Smooth muscle cell (in vitro differentiated cells): ENCODE results near the gene TMEM108. TPM values are rescaled to one million over a fixed set of nuclear protein-coding genes. Genes with fewer than 3 reads are reported as not detected.

Source experiments
- DNase-seq: peaks from one replicate; lab custom pipeline; 2025; ENCODE audit not compliant: unreplicated experiment; lab: John Stamatoyannopoulos, UW
- H2AFZ ChIP-seq: fragments of 200-600 bp; sonication (generic); 2 replicates; pipeline ENCODE4 v1.6.0; 2016; ENCODE audit warnings: antibody characterized with exemption, low read depth, mild to moderate bottlenecking
- H3F3A ChIP-seq: fragments of 200-600 bp; sonication (generic); 2 replicates; pipeline ENCODE4 v1.6.0; 2017; ENCODE audit warnings: antibody characterized with exemption, low read depth
- H3K27ac ChIP-seq: fragments of 200-600 bp; sonication (generic); 2 replicates; pipeline ENCODE4 v1.5.1; 2016; ENCODE audit warnings: low read depth, mild to moderate bottlenecking
- H3K27me3 ChIP-seq: fragments of 200-600 bp; sonication (generic); 2 replicates; pipeline ENCODE4 v1.6.1; 2016; ENCODE audit warnings: low read depth, mild to moderate bottlenecking
- H3K36me3 ChIP-seq: fragments of 200-600 bp; sonication (generic); 2 replicates; pipeline ENCODE4 v1.5.1; 2016; ENCODE audit warnings: low read depth
- H3K4me1 ChIP-seq: fragments of 200-600 bp; sonication (generic); 2 replicates; pipeline ENCODE4 v1.5.1; 2016; ENCODE audit warnings: low read depth
- H3K4me2 ChIP-seq: fragments of 200-600 bp; sonication (generic); 2 replicates; pipeline ENCODE4 v1.6.0; 2016; ENCODE audit warnings: mild to moderate bottlenecking
- H3K4me3 ChIP-seq: fragments of 200-600 bp; sonication (generic); 2 replicates; pipeline ENCODE4 v1.5.1; 2016; ENCODE audit warnings: mild to moderate bottlenecking
- H3K79me2 ChIP-seq: fragments of 200-600 bp; sonication (generic); 2 replicates; pipeline ENCODE4 v1.6.0; 2016; ENCODE audit warnings: low read depth, mild to moderate bottlenecking
- H3K9ac ChIP-seq: fragments of 200-600 bp; sonication (generic); 2 replicates; pipeline ENCODE4 v1.6.0; 2016; ENCODE audit warnings: low read depth
- H3K9me3 ChIP-seq: fragments of 200-600 bp; sonication (generic); replicated peaks from 2 replicates; pipeline ENCODE4 v1.5.1; 2016; ENCODE audit warnings: low read depth
- H4K20me1 ChIP-seq: fragments of 200-600 bp; sonication (generic); 2 replicates; pipeline ENCODE4 v1.6.0; 2016; ENCODE audit warnings: low read depth
- CTCF ChIP-seq: fragments of 200-600 bp; sonication (generic); IDR thresholded peaks from 2 replicates; pipeline ENCODE4 v1.5.1; 2017; ENCODE audit warnings: borderline replicate concordance, mild to moderate bottlenecking, antibody characterized with exemption; ENCODE audit not compliant: insufficient read depth, poor library complexity, severe bottlenecking
- WGBS: methylation state at CpG from one replicate; pipeline ENCODE4 v1.1.7; 2016; ENCODE audit warnings: low lambda C conversion rate; 5-methylcytosine and 5-hydroxymethylcytosine counted together
- polyA plus RNA-seq: library from polyadenylated mRNA; unstranded; fragments of >200 nt; fragmentation: Nextera tagmentation; extraction: Ambion mirVana; gene quantifications from 2 replicates; pipeline ENCODE4 v1.2.1, GENCODE V29; 2016
- total RNA-seq: library from RNA; depleted of rRNA; stranded (reverse); fragments of >200 nt; gene quantifications from 2 replicates; pipeline ENCODE4 v1.2.3, GENCODE V29; 2014

The TMEM108 gene
- total and polyA plus RNA-seq, 2 experiments from 2014 or later: 2.4 to 10.8 TPM

GRCh38 chr3:133269393-133269792 lies 231.2 kb downstream of the TMEM108 start:
- no peaks in the 10 kb centered on the region for H3K4me1 ChIP-seq
- H3K4me3 ChIP-seq: no peak overlapping the region
- no peaks in the 10 kb centered on the region for H3K9me3 ChIP-seq
- H4K20me1 ChIP-seq: no peaks in the 10 kb centered on the region
- H3K27ac ChIP-seq: no peak overlapping the region
- no peak for DNase-seq
- H2AFZ ChIP-seq: no peak overlapping the region
- H3K4me2 ChIP-seq: no peak overlapping the region
- H3K9ac ChIP-seq: no peak overlapping the region
- no peaks in the 10 kb centered on the region for H3F3A ChIP-seq
- 86% methylated on average over 1 of the region's 1 CpG for WGBS
- H3K27me3 ChIP-seq: no peaks in the 10 kb centered on the region
- TF ChIP-seq CTCF: no peak
- no peaks in the 10 kb centered on the region for H3K36me3 ChIP-seq
- no peaks in the 10 kb centered on the region for H3K79me2 ChIP-seq

GRCh38 chr3:133270631-133271030 lies 232.4 kb downstream of the TMEM108 start:
- Histone ChIP-seq H3K27me3 (no peaks in the 10 kb centered on the region), H3K9me3 (no peaks in the 10 kb centered on the region), H3F3A (no peaks in the 10 kb centered on the region), H3K27ac (no peak overlapping the region), H3K4me1 (no peaks in the 10 kb centered on the region), H3K36me3 (no peaks in the 10 kb centered on the region), H3K4me2 (no peak overlapping the region), H3K79me2 (no peaks in the 10 kb centered on the region), H2AFZ (no peak overlapping the region), H3K4me3 (no peak overlapping the region), H4K20me1 (no peaks in the 10 kb centered on the region), H3K9ac (no peak overlapping the region)
- no peak for DNase-seq
- TF ChIP-seq CTCF: no peak
- WGBS: 94% methylated on average over 1 of the region's 1 CpG

- 92% methylated on average over 3 of the region's 3 CpGs for WGBS
These were observed 232.9 kb downstream of the TMEM108 start for GRCh38 chr3:133271042-133271441.

More at GRCh38 chr3:133271042-133271441, 232.9 kb downstream of the TMEM108 start:
- no peaks in the 10 kb centered on the region for H3F3A ChIP-seq
- no peak overlapping the region for H3K4me2 ChIP-seq
- H3K27me3 ChIP-seq: no peaks in the 10 kb centered on the region
- H3K27ac ChIP-seq: no peak overlapping the region
- H3K4me1 ChIP-seq: no peaks in the 10 kb centered on the region
- H3K36me3 ChIP-seq: no peaks in the 10 kb centered on the region
- TF ChIP-seq CTCF: no peak
- DNase-seq: no peak
- H3K9me3 ChIP-seq: no peaks in the 10 kb centered on the region
- H3K4me3 ChIP-seq: no peak overlapping the region
- H4K20me1 ChIP-seq: no peaks in the 10 kb centered on the region
- no peak overlapping the region for H3K9ac ChIP-seq
- H3K79me2 ChIP-seq: no peaks in the 10 kb centered on the region
- no peak overlapping the region for H2AFZ ChIP-seq
